A204.1 (cell line): Measurements from ENCODE around the gene NMU.
"Not testable (repeated sequence)": the region's sequence is repeated elsewhere in the genome, so short reads cannot be mapped to it uniquely, and the experiment has no call there.

ENCODE experiments used
- FAIRE-seq: peaks from 2 replicates; lab custom pipeline; 2012; peaks lifted over from hg19 to GRCh38; lab: Jason Lieb, UNC

Gene NMU

GRCh38 chr4:55635741-55636655 lies at the start of gene NMU:
Gene NMU, minus strand, starts transcription at chr4:55636298. Its CDS starts 106 bp downstream, at chr4:55636192.
- no peak for FAIRE-seq

- no peak for FAIRE-seq
Observed at GRCh38 chr4:55684276-55684675, 48.2 kb upstream of the NMU start.

- FAIRE-seq: not testable (repeated sequence)
Observed at GRCh38 chr4:55682797-55683196, 46.7 kb upstream of the NMU start.

- no peak for FAIRE-seq
Observed at GRCh38 chr4:55682295-55682694, 46.2 kb upstream of the NMU start.

GRCh38 chr4:55681430-55681829 lies 45.3 kb upstream of the NMU start:
- no peak for FAIRE-seq

- no peak for FAIRE-seq
Observed at GRCh38 chr4:55675196-55675793, 39.2 kb upstream of the NMU start.

- no peak for FAIRE-seq
Observed at GRCh38 chr4:55673424-55673823, 37.3 kb upstream of the NMU start.

GRCh38 chr4:55671667-55672066 lies 35.6 kb upstream of the NMU start:
- FAIRE-seq: no peak

- FAIRE-seq: no peak
Observed at GRCh38 chr4:55670695-55671094, 34.6 kb upstream of the NMU start.

GRCh38 chr4:55668449-55668848 lies 32.4 kb upstream of the NMU start:
- no peak for FAIRE-seq

GRCh38 chr4:55666535-55666934 lies 30.4 kb upstream of the NMU start:
- FAIRE-seq: no peak

- FAIRE-seq: no peak
Observed at GRCh38 chr4:55663145-55663544, 27.0 kb upstream of the NMU start.

- no peak for FAIRE-seq
Observed at GRCh38 chr4:55661398-55662056, 25.4 kb upstream of the NMU start.

- FAIRE-seq: no peak
Observed at GRCh38 chr4:55658657-55659056, 22.6 kb upstream of the NMU start.

GRCh38 chr4:55654131-55654530 lies 18.0 kb upstream of the NMU start:
- FAIRE-seq: no peak

- no peak for FAIRE-seq
Observed at GRCh38 chr4:55650483-55650882, 14.4 kb upstream of the NMU start.

GRCh38 chr4:55637272-55637820 lies 1.2 kb upstream of the NMU start:
- FAIRE-seq: no peak

- no peak for FAIRE-seq
Observed at GRCh38 chr4:55636656-55636999, 530 bp upstream of the NMU start.

GRCh38 chr4:55635282-55635681 lies 816 bp downstream of the NMU start:
- no peak for FAIRE-seq

GRCh38 chr4:55634417-55635128 lies 1.5 kb downstream of the NMU start:
- no peak for FAIRE-seq

- no peak for FAIRE-seq
Observed at GRCh38 chr4:55633903-55634302, 2.2 kb downstream of the NMU start.

GRCh38 chr4:55625835-55626234 lies 10.3 kb downstream of the NMU start:
- FAIRE-seq: no peak
